Osteoblast (primary cell): ENCODE measurements around the gene L3MBTL1. TPM values are rescaled to one million over a fixed set of nuclear protein-coding genes. Genes with fewer than 3 reads are reported as not detected.

Source experiments
- DNase-seq: peaks from one replicate; pipeline ENCODE4 v3.0.0; 2011; ENCODE audit warnings: low spot score, mixed read lengths; ENCODE audit not compliant: insufficient read length; ENCODE audit errors: missing footprints
- H2AFZ ChIP-seq: 2 replicates; pipeline ENCODE4 v1.6.0; 2011; ENCODE audit warnings: mild to moderate bottlenecking, low read length
- H3K27ac ChIP-seq: 2 replicates; pipeline ENCODE4 v1.5.1; 2011; ENCODE audit warnings: mild to moderate bottlenecking, low read depth, low read length, moderate library complexity
- H3K27me3 ChIP-seq: 2 replicates; pipeline ENCODE4 v1.6.0; 2012; ENCODE audit warnings: mild to moderate bottlenecking, control low read depth, inconsistent platforms, low read length, moderate library complexity; ENCODE audit not compliant: insufficient read depth
- H3K36me3 ChIP-seq: 2 replicates; pipeline ENCODE4 v1.5.1; 2011; ENCODE audit warnings: mild to moderate bottlenecking, low read length, control low read depth, moderate library complexity; ENCODE audit not compliant: insufficient read depth
- H3K4me1 ChIP-seq: 2 replicates; pipeline ENCODE4 v1.5.1; 2011; ENCODE audit warnings: mild to moderate bottlenecking, low read length, control low read depth, moderate library complexity; ENCODE audit not compliant: insufficient read depth
- H3K4me2 ChIP-seq: 2 replicates; pipeline ENCODE4 v1.6.0; 2011; ENCODE audit warnings: mild to moderate bottlenecking, low read length; ENCODE audit not compliant: insufficient read depth
- H3K4me3 ChIP-seq: fragments of 200-600 bp; sonication (generic); 3 replicates; pipeline ENCODE4 v1.5.1; 2012; ENCODE audit warnings: mild to moderate bottlenecking, low read length, inconsistent platforms; ENCODE audit not compliant: insufficient read depth
- H3K79me2 ChIP-seq: 2 replicates; pipeline ENCODE4 v1.6.0; 2012; ENCODE audit warnings: mild to moderate bottlenecking, low read length, control low read depth, inconsistent platforms; ENCODE audit not compliant: insufficient read depth
- H3K9me3 ChIP-seq: 2 replicates; pipeline ENCODE4 v1.5.1; 2011; ENCODE audit warnings: low read depth, low read length, control low read depth
- H4K20me1 ChIP-seq: 2 replicates; pipeline ENCODE4 v1.6.0; 2012; ENCODE audit warnings: mild to moderate bottlenecking, low read length, control low read depth; ENCODE audit not compliant: insufficient read depth
- total RNA-seq: library from RNA; depleted of rRNA; stranded (reverse); fragments of >200 nt; gene quantifications from 2 replicates; pipeline ENCODE4 v1.2.3, GENCODE V29; 2012
- TF ChIP-seq, protein P1 (sequence below): IDR thresholded peaks from 2 replicates; pipeline ENCODE4 v1.5.1; 2011; ENCODE audit warnings: mild to moderate bottlenecking, low read depth, low read length, moderate library complexity; ENCODE audit errors: extremely low read depth

Gene L3MBTL1
- total RNA-seq, 1 donor = 9.8 TPM

DNA sequence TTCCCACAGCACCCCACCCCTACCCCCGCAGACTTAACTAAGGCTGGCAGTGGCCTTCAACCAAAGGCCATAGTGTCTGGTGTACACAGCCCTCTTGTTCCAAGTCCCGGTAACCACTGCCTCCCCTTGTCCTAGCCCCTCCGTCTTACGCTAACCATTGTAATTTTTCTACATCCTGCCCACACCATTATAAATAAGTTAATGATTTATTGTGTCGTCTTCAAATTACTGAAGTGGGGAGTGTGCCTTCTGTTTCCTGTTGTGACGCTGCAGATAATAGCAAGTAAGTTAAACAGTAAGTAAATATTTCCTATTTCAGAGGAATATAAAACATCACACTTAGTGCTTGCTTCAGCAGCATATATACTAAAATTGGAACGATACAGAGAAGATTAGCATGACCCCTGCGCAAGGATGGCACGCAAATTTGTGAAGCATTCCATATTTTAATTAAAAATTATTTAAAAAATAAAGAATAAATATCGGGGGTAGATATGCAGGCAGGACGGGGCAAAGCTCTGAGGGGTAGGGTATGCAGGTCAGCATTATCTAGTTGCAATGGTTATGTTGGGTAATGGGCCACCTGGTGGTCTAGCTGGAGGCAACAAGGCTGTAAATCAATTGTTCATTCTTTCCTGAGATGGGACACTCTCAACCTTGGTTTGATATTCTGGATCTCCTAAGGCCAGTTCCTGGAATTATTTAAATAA, 34.7 kb upstream of the L3MBTL1 start:
- no peak overlapping the region for H3K27ac ChIP-seq
- no peak overlapping the region for H2AFZ ChIP-seq
- no peaks in the 10 kb centered on the region for H3K79me2 ChIP-seq
- H3K9me3 ChIP-seq = no peaks in the 10 kb centered on the region
- peak; percentile 11 for DNase-seq
- no peak overlapping the region for H3K4me3 ChIP-seq
- H3K27me3 ChIP-seq = no peaks in the 10 kb centered on the region
- TF ChIP-seq, protein P1, sequence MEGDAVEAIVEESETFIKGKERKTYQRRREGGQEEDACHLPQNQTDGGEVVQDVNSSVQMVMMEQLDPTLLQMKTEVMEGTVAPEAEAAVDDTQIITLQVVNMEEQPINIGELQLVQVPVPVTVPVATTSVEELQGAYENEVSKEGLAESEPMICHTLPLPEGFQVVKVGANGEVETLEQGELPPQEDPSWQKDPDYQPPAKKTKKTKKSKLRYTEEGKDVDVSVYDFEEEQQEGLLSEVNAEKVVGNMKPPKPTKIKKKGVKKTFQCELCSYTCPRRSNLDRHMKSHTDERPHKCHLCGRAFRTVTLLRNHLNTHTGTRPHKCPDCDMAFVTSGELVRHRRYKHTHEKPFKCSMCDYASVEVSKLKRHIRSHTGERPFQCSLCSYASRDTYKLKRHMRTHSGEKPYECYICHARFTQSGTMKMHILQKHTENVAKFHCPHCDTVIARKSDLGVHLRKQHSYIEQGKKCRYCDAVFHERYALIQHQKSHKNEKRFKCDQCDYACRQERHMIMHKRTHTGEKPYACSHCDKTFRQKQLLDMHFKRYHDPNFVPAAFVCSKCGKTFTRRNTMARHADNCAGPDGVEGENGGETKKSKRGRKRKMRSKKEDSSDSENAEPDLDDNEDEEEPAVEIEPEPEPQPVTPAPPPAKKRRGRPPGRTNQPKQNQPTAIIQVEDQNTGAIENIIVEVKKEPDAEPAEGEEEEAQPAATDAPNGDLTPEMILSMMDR = no peak
- H3K4me2 ChIP-seq = no peak overlapping the region
- H4K20me1 ChIP-seq = peaks cover 14% of the 10 kb centered on the region
- peaks cover 10% of the 10 kb centered on the region for H3K36me3 ChIP-seq
- no peaks in the 10 kb centered on the region for H3K4me1 ChIP-seq

DNA sequence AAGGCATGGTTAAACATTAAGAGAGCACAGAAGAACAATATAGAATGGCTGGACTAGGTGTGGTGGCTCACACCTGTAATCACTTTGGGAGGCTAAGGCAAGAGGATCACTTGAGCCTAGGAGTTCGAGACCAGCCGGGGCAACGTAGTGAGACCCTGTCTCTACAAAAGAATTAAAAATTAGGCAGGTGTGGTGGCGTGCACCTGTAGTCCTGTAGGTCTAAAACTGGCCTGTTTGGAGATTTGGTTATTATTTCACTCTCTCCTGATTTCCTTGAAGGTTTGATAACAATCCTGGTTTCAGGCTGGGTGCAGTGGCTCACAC, 34.2 kb upstream of the L3MBTL1 start:
- H3K4me2 ChIP-seq = no peak overlapping the region
- no peaks in the 10 kb centered on the region for H3K9me3 ChIP-seq
- no peaks in the 10 kb centered on the region for H3K27me3 ChIP-seq
- H3K27ac ChIP-seq = no peak overlapping the region
- H4K20me1 ChIP-seq = peaks cover 14% of the 10 kb centered on the region
- H3K4me3 ChIP-seq = no peak overlapping the region
- peaks cover 9% of the 10 kb centered on the region for H3K36me3 ChIP-seq
- H3K4me1 ChIP-seq = no peaks in the 10 kb centered on the region
- TF ChIP-seq, protein P1 = no peak
- H3K79me2 ChIP-seq = no peaks in the 10 kb centered on the region
- no peak overlapping the region for H2AFZ ChIP-seq
- DNase-seq = no peak

DNA sequence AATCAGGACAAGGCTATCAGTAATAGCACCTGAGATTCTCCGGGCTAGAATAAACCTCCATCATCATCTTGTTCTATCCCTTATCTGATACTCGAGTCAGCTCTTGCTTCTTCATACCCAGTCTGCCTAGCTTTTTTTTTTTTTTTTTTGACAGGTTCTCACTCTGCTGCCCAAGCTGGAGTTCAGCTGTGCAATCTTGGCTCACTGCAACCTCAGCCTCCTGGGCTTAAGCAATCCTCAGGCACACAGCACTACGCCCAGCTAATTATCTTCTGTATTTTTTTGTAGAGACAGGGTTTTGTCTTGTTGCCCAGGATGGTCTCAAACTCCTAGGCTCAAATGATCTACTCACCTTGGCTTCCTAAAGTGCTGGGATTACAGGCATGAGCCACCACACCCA, 30.3 kb upstream of the L3MBTL1 start:
- TF ChIP-seq, protein P1 = no peak
- no peak overlapping the region for H3K4me2 ChIP-seq
- no peaks in the 10 kb centered on the region for H3K4me1 ChIP-seq
- no peak overlapping the region for H2AFZ ChIP-seq
- no peak overlapping the region for H3K27ac ChIP-seq
- no peaks in the 10 kb centered on the region for H3K79me2 ChIP-seq
- H3K9me3 ChIP-seq = no peaks in the 10 kb centered on the region
- no peaks in the 10 kb centered on the region for H3K27me3 ChIP-seq
- H3K36me3 ChIP-seq = no peaks in the 10 kb centered on the region
- DNase-seq = no peak
- H3K4me3 ChIP-seq = no peak overlapping the region
- H4K20me1 ChIP-seq = no peaks in the 10 kb centered on the region

DNA sequence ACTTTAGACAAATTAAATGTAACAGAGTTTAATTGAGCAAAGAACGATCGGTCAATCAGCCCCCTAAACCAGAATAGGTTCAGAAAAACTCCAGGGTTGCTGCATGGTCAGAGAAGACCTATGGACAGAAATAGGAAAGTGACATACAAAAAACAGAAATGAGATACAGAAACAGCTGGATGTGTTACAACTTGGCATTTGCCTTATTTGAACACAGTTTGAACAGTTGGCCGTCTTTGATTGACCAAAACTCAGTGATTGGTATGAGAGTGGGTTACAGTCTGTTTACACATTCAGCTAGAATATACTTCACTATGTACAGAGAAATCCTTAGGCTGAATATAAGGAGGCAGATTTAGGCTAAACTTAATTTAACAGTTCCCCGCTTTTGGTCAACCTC, 29.9 kb upstream of the L3MBTL1 start:
- no peak for DNase-seq
- Histone ChIP-seq H2AFZ (no peak overlapping the region), H3K36me3 (no peaks in the 10 kb centered on the region), H3K27me3 (no peaks in the 10 kb centered on the region), H4K20me1 (no peaks in the 10 kb centered on the region), H3K79me2 (no peaks in the 10 kb centered on the region), H3K9me3 (no peaks in the 10 kb centered on the region), H3K4me1 (no peaks in the 10 kb centered on the region), H3K4me2 (no peak overlapping the region), H3K27ac (no peak overlapping the region), H3K4me3 (no peak overlapping the region)
- TF ChIP-seq, protein P1 = no peak
